ENCODE data around the gene HIF3A.

HIF3A gene

GRCh38 chr19:46378268-46378667, 81.4 kb downstream of the HIF3A start:
- peak; percentile 94 for DNase-seq (ENCODE audit: low read depth)
- no peak for TF ChIP-seq CTCF (conservative IDR thresholded peaks at IDR 0.05; ENCODE audit: low read length)
- no peak overlapping the region for H3K4me3 ChIP-seq (ENCODE audit: low read length)

GRCh38 chr19:46380690-46381089, 83.8 kb downstream of the HIF3A start:
- no peak for DNase-seq (ENCODE audit: low read depth)
- no peak for TF ChIP-seq CTCF (conservative IDR thresholded peaks at IDR 0.05; ENCODE audit: low read length)

GRCh38 chr19:46381346-46381745, 84.5 kb downstream of the HIF3A start:
- no peak for DNase-seq (ENCODE audit: low read depth)
- H3K4me3 ChIP-seq (ENCODE audit: low read length): no peak overlapping the region
- TF ChIP-seq CTCF (conservative IDR thresholded peaks at IDR 0.05; ENCODE audit: low read length): no peak

More at GRCh38 chr19:46380690-46381089, 83.8 kb downstream of the HIF3A start:
- H3K4me3 ChIP-seq (ENCODE audit: low read length): no peak overlapping the region

- no peak for TF ChIP-seq CTCF (conservative IDR thresholded peaks at IDR 0.05; ENCODE audit: low read length)
- DNase-seq (ENCODE audit: low read depth): no peak
- H3K4me3 ChIP-seq (ENCODE audit: low read length): no peak overlapping the region
These were observed 85.0 kb downstream of the HIF3A start for GRCh38 chr19:46381756-46382345.

GRCh38 chr19:46383171-46383815, 86.5 kb downstream of the HIF3A start:
- no peak for TF ChIP-seq CTCF (conservative IDR thresholded peaks at IDR 0.05; ENCODE audit: low read length)
- no peak overlapping the region for H3K4me3 ChIP-seq (ENCODE audit: low read length)
- DNase-seq (ENCODE audit: low read depth): no peak

GRCh38 chr19:46383846-46384245, 87.0 kb downstream of the HIF3A start:
- DNase-seq (ENCODE audit: low read depth): no peak
- no peak for TF ChIP-seq CTCF (conservative IDR thresholded peaks at IDR 0.05; ENCODE audit: low read length)
- no peak overlapping the region for H3K4me3 ChIP-seq (ENCODE audit: low read length)

GRCh38 chr19:46384396-46384795, 87.6 kb downstream of the HIF3A start:
- no peak for TF ChIP-seq CTCF (conservative IDR thresholded peaks at IDR 0.05; ENCODE audit: low read length)
- no peak for DNase-seq (ENCODE audit: low read depth)
- H3K4me3 ChIP-seq (ENCODE audit: low read length): no peak overlapping the region
